HCT116 (cell line): Measurements from ENCODE around the gene CEACAM1. TPM values are rescaled to one million over a fixed set of nuclear protein-coding genes. Genes with fewer than 3 reads are reported as not detected.

ENCODE experiments used
- ATAC-seq: fragments of 200-7000 bp; cut with Tn5 transposase; 2 replicates; pipeline ENCODE4 v1.9.1; 2020; ENCODE audit warnings: mild to moderate bottlenecking, moderate library complexity
- BruUV-seq: library from RNA; stranded (reverse); fragments of 400-500 nt; replicated peaks from 2 replicates; lab custom pipeline; 2021; lab: Mats Ljungman, UMichigan
- CTCF ChIA-PET: fragments of 300-600 bp; sonication (Branson Sonifier 250); formaldehyde crosslinking; loops from one replicate; lab custom pipeline; 2021; ENCODE audit warnings: antibody characterized with exemption; lab: Charles Lee
- POLR2A ChIA-PET: fragments of 300-600, 350-600 bp; sonication (Branson Sonifier 250); formaldehyde crosslinking; loops from one replicate; lab custom pipeline; 2021; ENCODE audit warnings: antibody characterized with exemption; lab: Charles Lee
- RAD21 ChIA-PET, 2 experiments: fragments of 300-600 bp; sonication (Branson Sonifier 250); formaldehyde crosslinking; loops; one replicate each; lab custom pipeline; 2023; ENCODE audit warnings: low total read pairs in 2 of 2; ENCODE audit not compliant: uncharacterized antibody in 2 of 2, unreplicated experiment in 2 of 2, low non-redundant PET in 1 of 2; lab: Charles Lee
- DNase-seq: peaks from one replicate; pipeline ENCODE4 v3.0.0-alpha.2; 2010; ENCODE audit warnings: low read depth, low spot score
- H2AFZ ChIP-seq: fragments of 200-600 bp; shearing (Covaris generic), sonication (generic); 2 replicates; pipeline ENCODE4 v1.6.1; 2017; ENCODE audit warnings: low read depth, mixed run types, mixed read lengths, antibody characterized with exemption, low read length; ENCODE audit not compliant: poor library complexity, severe bottlenecking
- H3K27ac ChIP-seq: 2 replicates; pipeline ENCODE4 v1.5.1; 2012; ENCODE audit warnings: low read depth, low read length
- H3K27me3 ChIP-seq: fragments of 200-600 bp; sonication (generic); 2 replicates; pipeline ENCODE4 v1.6.1; 2016; ENCODE audit warnings: mixed run types, low read length, mixed read lengths; ENCODE audit not compliant: insufficient read depth
- H3K36me3 ChIP-seq, 2 experiments: fragments of 200-500 bp in 1 of 2; fragments of 200-600 bp in 1 of 2; sonication (Bioruptor generic) in 1 of 2; sonication (generic) in 1 of 2; 2 replicates each; pipeline versions ENCODE4 v1.5.1 to v1.6.1; 2014 to 2016; ENCODE audit warnings: low read length in 2 of 2, inconsistent platforms in 1 of 2, mixed read lengths in 1 of 2, mixed run types in 1 of 2; ENCODE audit not compliant: insufficient read depth in 2 of 2, control insufficient read depth in 1 of 2
- H3K4me1 ChIP-seq, 2 experiments: fragments of 200-600 bp in 1 of 2; sonication (generic) in 1 of 2; 2 replicates each; pipeline versions ENCODE4 v1.5.1 to v1.6.1; 2012 to 2017; ENCODE audit warnings: low read length in 2 of 2, inconsistent platforms in 1 of 2, mild to moderate bottlenecking in 1 of 2, mixed read lengths in 1 of 2, mixed run types in 1 of 2, moderate library complexity in 1 of 2; ENCODE audit not compliant: insufficient read depth in 2 of 2, control insufficient read depth in 1 of 2
- H3K4me2 ChIP-seq: fragments of 200-600 bp; sonication (generic); 2 replicates; pipeline ENCODE4 v1.6.1; 2017; ENCODE audit warnings: mixed run types, low read length, mixed read lengths
- H3K4me3 ChIP-seq, 2 experiments: fragments of 200-600 bp in 1 of 2; sonication (generic) in 1 of 2; replicated peaks in 1 of 2; 2 replicates each; pipeline ENCODE4 v1.5.1; 2011 to 2016; ENCODE audit warnings: low read length in 2 of 2, control low read depth in 1 of 2, low read depth in 1 of 2, mild to moderate bottlenecking in 1 of 2, mixed read lengths in 1 of 2, mixed run types in 1 of 2
- H3K79me2 ChIP-seq: fragments of 200-600 bp; sonication (generic); 2 replicates; pipeline ENCODE4 v1.6.1; 2017; ENCODE audit warnings: mild to moderate bottlenecking, mixed run types, low read length, moderate library complexity, mixed read lengths; ENCODE audit not compliant: insufficient read depth
- H3K9ac ChIP-seq: fragments of 200-600 bp; sonication (generic); 2 replicates; pipeline ENCODE4 v1.6.1; 2016; ENCODE audit warnings: low read length, mixed read lengths
- H3K9me2 ChIP-seq: fragments of 200-600 bp; sonication (generic), shearing (Covaris generic); 2 replicates; pipeline ENCODE4 v1.6.1; 2017; ENCODE audit warnings: mixed run types, mild to moderate bottlenecking, moderate library complexity; ENCODE audit not compliant: insufficient read depth
- H3K9me3 ChIP-seq, 2 experiments: fragments of 200-500 bp in 1 of 2; fragments of 200-600 bp in 1 of 2; sonication (Bioruptor generic) in 1 of 2; sonication (generic) in 1 of 2; 2 replicates each; pipeline ENCODE4 v1.6.1; 2014 to 2017; ENCODE audit warnings: low read length in 2 of 2, mixed read lengths in 2 of 2, inconsistent platforms in 1 of 2, low read depth in 1 of 2, mild to moderate bottlenecking in 1 of 2, mixed run types in 1 of 2, moderate library complexity in 1 of 2; ENCODE audit not compliant: control insufficient read depth in 1 of 2, insufficient read depth in 1 of 2
- H4K20me1 ChIP-seq: fragments of 200-600 bp; sonication (generic), shearing (Covaris generic); 2 replicates; pipeline ENCODE4 v1.6.1; 2017; ENCODE audit warnings: mixed run types, mild to moderate bottlenecking, moderate library complexity; ENCODE audit not compliant: insufficient read depth
- EGR1 ChIP-seq: IDR thresholded peaks from 2 replicates; pipeline ENCODE4 v1.6.1; 2012; ENCODE audit warnings: low read depth
- ELF1 ChIP-seq: IDR thresholded peaks from 2 replicates; pipeline ENCODE4 v1.6.1; 2012; ENCODE audit warnings: low read depth, borderline replicate concordance
- EZH2 ChIP-seq: fragments of 200-600 bp; sonication (generic); IDR thresholded peaks from 2 replicates; pipeline ENCODE4 v1.6.1; 2017; ENCODE audit warnings: antibody characterized with exemption, mixed run types
- FOSL1 ChIP-seq: IDR thresholded peaks from 2 replicates; pipeline ENCODE4 v1.6.1; 2012; ENCODE audit warnings: low read depth
- MAX ChIP-seq: IDR thresholded peaks from 2 replicates; pipeline ENCODE4 v1.6.1; 2012
- POLR2AphosphoS5 ChIP-seq: IDR thresholded peaks from 2 replicates; pipeline ENCODE4 v1.6.1; 2011; ENCODE audit warnings: mild to moderate bottlenecking, low read depth, low read length, moderate library complexity
- RAD21 ChIP-seq: IDR thresholded peaks from 2 replicates; pipeline ENCODE4 v1.6.1; 2012; ENCODE audit warnings: low read depth, mild to moderate bottlenecking
- SP1 ChIP-seq: IDR thresholded peaks from 2 replicates; pipeline ENCODE4 v1.6.1; 2012; ENCODE audit warnings: low read depth
- SRF ChIP-seq: IDR thresholded peaks from 2 replicates; pipeline ENCODE4 v1.6.1; 2012; ENCODE audit warnings: low read depth
- TCF7L2 ChIP-seq: IDR thresholded peaks from 2 replicates; pipeline ENCODE4 v1.7.0; 2011; ENCODE audit warnings: borderline replicate concordance, inconsistent platforms; ENCODE audit not compliant: insufficient read depth, insufficient read length; ENCODE audit errors: extremely low read depth
- YY1 ChIP-seq: IDR thresholded peaks from 2 replicates; pipeline ENCODE4 v1.6.1; 2011; ENCODE audit warnings: low read length, low read depth, moderate library complexity, mild to moderate bottlenecking; ENCODE audit not compliant: insufficient replicate concordance; ENCODE audit errors: extremely low read depth
- ZFX ChIP-seq: fragments of 450-650 bp; IDR thresholded peaks from 2 replicates; pipeline ENCODE4 v1.6.1; 2017
- ZNF274 ChIP-seq: fragments of 200-500 bp; sonication (Bioruptor generic); IDR thresholded peaks from 2 replicates; pipeline ENCODE4 v1.6.1; 2014; ENCODE audit warnings: mild to moderate bottlenecking, low read depth, low read length, inconsistent platforms
- intact Hi-C: fragments of 100-400 bp; cut with micrococcal nuclease; formaldehyde crosslinking; loops from 2 replicates; pipeline ENCODE4 v1.10.0; 2022
- total RNA-seq: library from RNA; stranded (reverse); gene quantifications from one replicate; pipeline ENCODE4 v1.2.1, GENCODE V29; 2021; ENCODE audit not compliant: unreplicated experiment
- TF ChIP-seq, protein P1 (sequence below): IDR thresholded peaks from 2 replicates; pipeline ENCODE4 v1.6.1; 2012
- TF ChIP-seq, protein P2 (sequence below): IDR thresholded peaks from 2 replicates; pipeline ENCODE4 v1.6.1; 2012; ENCODE audit warnings: low read depth
- TF ChIP-seq, protein P3 (sequence below), 3 experiments: fragments of 200-600 bp in 1 of 3; sonication (generic) in 1 of 3; IDR thresholded peaks in 2 of 3; conservative IDR thresholded peaks in 1 of 3; 2 replicates each; pipeline ENCODE4 v1.5.1; 2012 to 2017; ENCODE audit warnings: low read depth in 2 of 3, low read length in 2 of 3, antibody characterized with exemption in 1 of 3, borderline replicate concordance in 1 of 3, control low read depth in 1 of 3, mild to moderate bottlenecking in 1 of 3, mixed read lengths in 1 of 3, mixed run types in 1 of 3, moderate library complexity in 1 of 3; ENCODE audit not compliant: insufficient read depth in 1 of 3

CEACAM1 gene
- total RNA-seq, 1 experiment from 2014 or later: 1.2 TPM

DNA sequence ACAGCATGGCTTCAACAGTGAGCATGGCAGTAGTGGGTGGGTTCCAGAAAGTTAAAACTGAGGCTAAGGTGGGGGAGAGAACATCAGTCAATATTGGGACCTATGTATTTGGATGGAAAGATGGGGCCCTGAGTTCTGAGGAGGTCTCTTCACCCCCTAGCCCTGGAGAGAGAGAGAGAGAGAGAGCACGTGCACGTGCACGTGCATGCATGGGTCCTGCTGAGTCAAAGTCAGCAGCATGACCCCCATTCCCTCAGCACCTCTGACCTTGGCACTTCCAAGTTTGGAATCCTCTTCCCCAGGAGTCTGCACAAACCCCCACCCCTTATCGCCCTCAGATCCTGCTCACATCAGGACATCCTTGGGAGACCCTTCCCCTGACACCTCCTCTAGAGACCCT, 32.5 kb upstream of the CEACAM1 start:
- H2AFZ ChIP-seq: no peak overlapping the region
- H3K9ac ChIP-seq: no peak overlapping the region
- H3K9me3 ChIP-seq: no peaks in the 10 kb centered on the region
- no peak overlapping the region for H3K4me2 ChIP-seq
- RAD21 ChIA-PET: no interaction called here
- 0 out of 2 replicates have a peak, but pooled peaks cover 2% of the 10 kb centered on the region for H3K27me3 ChIP-seq
- CTCF ChIA-PET: interaction anchor here (1.2 to 1.8 kb wide), 2 partner anchors 36 to 111 kb away, joined by 5 to 6 read pairs; no protein-coding TSS in a partner anchor
- H3K36me3 ChIP-seq: no peaks in the 10 kb centered on the region
- no peak overlapping the region for H3K4me3 ChIP-seq
- no peaks in the 10 kb centered on the region for H4K20me1 ChIP-seq
- peaks cover 0 to 3% of the 10 kb centered on the region in 2 experiments; a peak in 2 of 4 replicates for H3K4me1 ChIP-seq
- no TSS peak for BruUV-seq
- H3K79me2 ChIP-seq: no peaks in the 10 kb centered on the region
- no peaks in the 10 kb centered on the region for H3K9me2 ChIP-seq
- no peak overlapping the region for H3K27ac ChIP-seq
- ATAC-seq: no peak
- intact Hi-C loops: loop anchor here (5.0 kb wide), 1 partner anchor 37 kb away; no protein-coding TSS in a partner anchor
- POLR2A ChIA-PET: no interaction called here
- TF ChIP-seq FOSL1 (no peak), TCF7L2 (no peak), EZH2 (no peak), ELF1 (no peak), ZNF274 (no peak), POLR2AphosphoS5 (no peak), RAD21 (no peak), YY1 (no peak), SP1 (no peak), MAX (no peak), ZFX (no peak), SRF (no peak), EGR1 (no peak)
- TF ChIP-seq, protein P1, sequence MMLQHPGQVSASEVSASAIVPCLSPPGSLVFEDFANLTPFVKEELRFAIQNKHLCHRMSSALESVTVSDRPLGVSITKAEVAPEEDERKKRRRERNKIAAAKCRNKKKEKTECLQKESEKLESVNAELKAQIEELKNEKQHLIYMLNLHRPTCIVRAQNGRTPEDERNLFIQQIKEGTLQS: no peak
- TF ChIP-seq, protein P2, sequence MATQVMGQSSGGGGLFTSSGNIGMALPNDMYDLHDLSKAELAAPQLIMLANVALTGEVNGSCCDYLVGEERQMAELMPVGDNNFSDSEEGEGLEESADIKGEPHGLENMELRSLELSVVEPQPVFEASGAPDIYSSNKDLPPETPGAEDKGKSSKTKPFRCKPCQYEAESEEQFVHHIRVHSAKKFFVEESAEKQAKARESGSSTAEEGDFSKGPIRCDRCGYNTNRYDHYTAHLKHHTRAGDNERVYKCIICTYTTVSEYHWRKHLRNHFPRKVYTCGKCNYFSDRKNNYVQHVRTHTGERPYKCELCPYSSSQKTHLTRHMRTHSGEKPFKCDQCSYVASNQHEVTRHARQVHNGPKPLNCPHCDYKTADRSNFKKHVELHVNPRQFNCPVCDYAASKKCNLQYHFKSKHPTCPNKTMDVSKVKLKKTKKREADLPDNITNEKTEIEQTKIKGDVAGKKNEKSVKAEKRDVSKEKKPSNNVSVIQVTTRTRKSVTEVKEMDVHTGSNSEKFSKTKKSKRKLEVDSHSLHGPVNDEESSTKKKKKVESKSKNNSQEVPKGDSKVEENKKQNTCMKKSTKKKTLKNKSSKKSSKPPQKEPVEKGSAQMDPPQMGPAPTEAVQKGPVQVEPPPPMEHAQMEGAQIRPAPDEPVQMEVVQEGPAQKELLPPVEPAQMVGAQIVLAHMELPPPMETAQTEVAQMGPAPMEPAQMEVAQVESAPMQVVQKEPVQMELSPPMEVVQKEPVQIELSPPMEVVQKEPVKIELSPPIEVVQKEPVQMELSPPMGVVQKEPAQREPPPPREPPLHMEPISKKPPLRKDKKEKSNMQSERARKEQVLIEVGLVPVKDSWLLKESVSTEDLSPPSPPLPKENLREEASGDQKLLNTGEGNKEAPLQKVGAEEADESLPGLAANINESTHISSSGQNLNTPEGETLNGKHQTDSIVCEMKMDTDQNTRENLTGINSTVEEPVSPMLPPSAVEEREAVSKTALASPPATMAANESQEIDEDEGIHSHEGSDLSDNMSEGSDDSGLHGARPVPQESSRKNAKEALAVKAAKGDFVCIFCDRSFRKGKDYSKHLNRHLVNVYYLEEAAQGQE: no peak
- TF ChIP-seq, protein P3, sequence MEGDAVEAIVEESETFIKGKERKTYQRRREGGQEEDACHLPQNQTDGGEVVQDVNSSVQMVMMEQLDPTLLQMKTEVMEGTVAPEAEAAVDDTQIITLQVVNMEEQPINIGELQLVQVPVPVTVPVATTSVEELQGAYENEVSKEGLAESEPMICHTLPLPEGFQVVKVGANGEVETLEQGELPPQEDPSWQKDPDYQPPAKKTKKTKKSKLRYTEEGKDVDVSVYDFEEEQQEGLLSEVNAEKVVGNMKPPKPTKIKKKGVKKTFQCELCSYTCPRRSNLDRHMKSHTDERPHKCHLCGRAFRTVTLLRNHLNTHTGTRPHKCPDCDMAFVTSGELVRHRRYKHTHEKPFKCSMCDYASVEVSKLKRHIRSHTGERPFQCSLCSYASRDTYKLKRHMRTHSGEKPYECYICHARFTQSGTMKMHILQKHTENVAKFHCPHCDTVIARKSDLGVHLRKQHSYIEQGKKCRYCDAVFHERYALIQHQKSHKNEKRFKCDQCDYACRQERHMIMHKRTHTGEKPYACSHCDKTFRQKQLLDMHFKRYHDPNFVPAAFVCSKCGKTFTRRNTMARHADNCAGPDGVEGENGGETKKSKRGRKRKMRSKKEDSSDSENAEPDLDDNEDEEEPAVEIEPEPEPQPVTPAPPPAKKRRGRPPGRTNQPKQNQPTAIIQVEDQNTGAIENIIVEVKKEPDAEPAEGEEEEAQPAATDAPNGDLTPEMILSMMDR (IDR thresholded peaks at IDR 0.05 in 2 of 3, conservative IDR thresholded peaks at IDR 0.05 in 1 of 3; ENCODE audit: borderline replicate concordance in 1 of 3, insufficient read depth in 1 of 3, low read depth in 2 of 3, low read length in 2 of 3): no peak
- TF ChIP-seq, all 23 proteins: peak for 0
- DNase-seq: no peak
